Epithelial cell of umbilical artery (primary cell): Measurements from ENCODE around the gene TAP2. TPM values are rescaled to one million over a fixed set of nuclear protein-coding genes. Genes with fewer than 3 reads are reported as not detected.

Experiments used
- total RNA-seq: library from RNA; depleted of rRNA; stranded (reverse); fragments of >200 nt; gene quantifications from 2 replicates; pipeline ENCODE4 v1.2.3, GENCODE V29; 2014

Gene TAP2
- 5.8 and 25.1 TPM in 2 replicates for total RNA-seq

DNA sequence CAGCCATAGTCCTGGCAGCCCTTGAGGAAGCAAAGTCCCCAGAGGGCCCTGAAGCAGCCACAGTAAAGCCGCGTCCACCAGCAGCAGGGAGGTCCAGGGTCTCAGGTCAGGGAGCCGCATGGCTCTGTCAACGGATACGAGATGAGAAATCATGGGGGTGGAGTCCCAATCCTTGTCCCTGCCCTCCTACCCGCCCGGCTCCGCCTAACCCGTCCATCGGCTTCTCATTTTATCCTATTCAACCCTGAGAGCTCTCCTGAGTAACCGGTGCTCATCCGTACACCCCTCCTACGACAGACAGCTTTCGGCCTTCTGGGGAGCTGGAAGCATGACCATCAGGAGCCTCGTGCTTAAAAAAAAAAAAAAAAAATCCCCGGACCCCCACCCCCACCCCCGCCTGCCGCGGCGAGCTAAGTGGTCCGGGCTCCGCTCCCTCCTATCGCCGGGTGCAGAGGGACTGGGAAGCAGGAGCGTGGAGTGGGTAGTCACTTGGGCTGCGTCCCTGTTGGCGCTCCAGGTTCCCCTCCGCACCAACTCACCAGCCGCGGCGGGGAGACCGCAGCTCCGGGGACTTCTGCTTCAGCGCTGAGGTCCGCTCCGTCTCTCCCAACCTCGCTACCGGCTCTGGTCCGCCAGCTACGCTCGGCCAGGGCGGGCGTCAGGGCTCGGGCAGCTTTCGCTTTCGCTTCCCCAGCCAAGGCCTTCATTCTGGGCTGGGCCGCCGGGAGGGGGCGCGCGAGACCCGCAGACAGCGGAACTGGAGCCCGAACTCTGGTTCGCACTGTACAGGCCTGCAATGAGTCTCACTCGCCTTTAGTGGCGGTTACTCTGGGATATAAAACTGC is at the start of gene TAP2:
Gene TAP2, minus strand, starts transcription at position 626 of the 845 bp plus-strand sequence. Its CDS starts 506 bp downstream, at position 120.

DNA sequence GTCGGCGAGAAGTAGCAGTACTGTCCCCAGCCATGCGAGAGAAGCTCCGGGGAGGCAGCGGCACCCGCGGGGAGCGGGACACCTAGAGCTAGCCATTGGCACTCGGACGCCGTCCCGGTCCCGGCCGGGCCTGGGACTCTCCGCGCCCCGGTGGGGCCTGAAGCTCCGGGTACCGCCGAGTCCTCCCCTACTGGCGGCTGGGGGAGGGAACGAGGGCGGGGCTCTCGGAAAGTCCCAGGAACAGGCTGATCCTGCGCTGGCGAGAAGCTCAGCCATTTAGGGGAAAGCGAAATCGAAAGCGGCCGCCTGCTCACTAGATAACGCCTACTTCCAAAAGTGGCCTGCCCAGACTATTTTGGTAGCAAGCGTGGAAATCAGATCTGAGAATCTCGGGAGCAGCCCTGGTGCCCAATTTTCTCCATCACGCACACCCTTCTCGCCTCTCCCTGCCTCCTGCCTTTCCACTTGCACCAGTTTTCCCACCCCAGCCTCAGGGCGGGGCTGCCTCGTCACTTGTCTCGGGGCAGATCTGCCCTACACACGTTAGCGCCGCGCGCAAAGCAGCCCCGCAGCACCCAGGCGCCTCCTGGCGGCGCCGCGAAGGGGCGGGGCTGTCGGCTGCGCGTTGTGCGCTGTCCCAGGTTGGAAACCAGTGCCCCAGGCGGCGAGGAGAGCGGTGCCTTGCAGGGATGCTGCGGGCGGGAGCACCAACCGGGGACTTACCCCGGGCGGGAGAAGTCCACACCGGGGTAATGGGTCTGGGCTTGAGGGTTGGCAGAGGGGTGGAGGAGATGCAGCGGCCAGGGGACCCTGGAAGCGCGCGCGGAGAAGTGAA is 15.2 kb upstream of the TAP2 start, which contains the start of the genes PSMB9 and TAP1:
Gene PSMB9, plus strand, starts transcription at position 652 of the 835 bp plus-strand sequence. Its CDS starts 38 bp downstream, at position 690.
Gene TAP1, minus strand, starts transcription at position 164 of the 835 bp plus-strand sequence. Its CDS starts 68 bp downstream, at position 96.

DNA sequence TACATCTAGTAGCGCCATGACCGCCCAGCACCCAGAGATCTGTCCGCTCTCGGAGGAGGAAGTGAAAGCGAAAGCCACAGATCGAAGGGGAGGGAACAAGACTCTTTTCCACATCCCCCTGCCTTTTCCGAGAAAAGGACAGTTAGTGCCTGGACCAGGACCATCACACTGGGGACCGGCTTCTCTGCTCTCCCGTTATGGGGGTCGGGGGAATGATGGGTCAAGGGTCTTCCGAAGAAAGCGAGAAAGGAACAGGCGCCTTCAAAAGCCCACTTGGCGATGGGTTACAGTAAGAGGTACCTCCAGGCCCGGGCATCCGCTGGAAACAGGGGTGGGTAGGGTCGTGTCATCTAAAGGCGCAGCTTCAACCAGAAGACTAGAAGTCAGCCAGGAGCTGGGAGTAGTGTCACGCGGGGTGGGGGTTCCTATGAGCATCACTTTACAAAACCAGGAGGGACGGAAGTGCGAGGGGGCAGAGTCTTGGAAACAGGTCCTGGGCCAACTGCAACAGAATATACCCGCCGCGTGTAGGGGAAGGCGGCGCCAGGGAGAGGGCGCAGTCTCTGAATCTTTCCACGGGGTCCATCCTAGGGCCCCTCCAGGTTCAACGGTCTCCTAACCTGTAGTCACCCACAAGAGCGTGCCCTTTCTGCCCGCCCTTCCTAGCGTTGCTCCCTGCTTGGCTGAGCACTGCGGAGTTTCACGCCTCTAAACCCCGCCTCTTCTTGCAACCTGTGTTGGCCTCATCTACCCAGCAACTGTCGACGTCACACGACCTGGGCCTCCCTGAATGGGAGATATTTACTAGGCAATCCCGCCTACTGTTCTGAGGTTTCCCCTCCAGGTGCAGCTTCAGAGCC is 5.7 kb upstream of the TAP2 start, which contains the start of gene PSMB8:
Gene PSMB8, minus strand, starts transcription at position 69 of the 860 bp plus-strand sequence. Its CDS starts 51 bp downstream, at position 18.

DNA sequence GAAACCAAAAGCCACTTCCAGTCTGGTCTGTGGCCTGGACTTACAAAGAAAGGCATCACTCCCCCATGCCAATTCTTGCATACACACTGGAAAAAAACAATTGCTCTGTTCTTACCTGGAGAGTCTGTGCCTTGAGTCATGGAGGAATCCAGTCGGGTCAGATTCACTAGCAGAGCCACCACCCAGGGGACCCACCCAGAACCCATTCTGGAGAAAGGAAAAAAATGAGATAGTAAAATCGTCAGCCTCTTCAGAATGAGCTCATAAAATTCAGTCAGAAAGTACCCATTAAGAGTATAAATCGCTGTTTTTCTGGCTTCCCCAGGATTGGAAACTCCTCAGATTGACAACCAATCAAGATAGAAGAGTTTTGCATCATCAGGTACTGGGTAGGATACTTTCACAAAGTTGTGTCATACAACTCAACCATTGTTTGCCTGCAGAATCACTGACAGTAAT is 21.8 kb downstream of the TAP2 start, which contains the start of gene HLA-DOB:
Gene HLA-DOB, minus strand, starts transcription at position 257 of the 459 bp plus-strand sequence. Its CDS starts 51 bp downstream, at position 206.

Other genes with a start within 250 kb of the TAP2 start
- 0.32 and 2.3 TPM in 2 replicates for gene HLA-DRB1, start 248.9 kb downstream of the TAP2 start, total RNA-seq
- gene HLA-DQA1, start 201.3 kb downstream of the TAP2 start, total RNA-seq = not detected in 2 replicates
- not detected in 2 replicates for gene HLA-DQB1, start 172.1 kb downstream of the TAP2 start, total RNA-seq
- not detected in 2 replicates for gene HLA-DQA2, start 97.3 kb downstream of the TAP2 start, total RNA-seq
- not detected in 2 replicates for gene HLA-DQB2, start 75.2 kb downstream of the TAP2 start, total RNA-seq
- gene HLA-DOB, start 21.7 kb downstream of the TAP2 start, total RNA-seq = not detected in 2 replicates
- 34.1 and 117 TPM in 2 replicates for gene PSMB8, start 5.3 kb upstream of the TAP2 start, total RNA-seq
- gene TAP1, start 15.0 kb upstream of the TAP2 start, total RNA-seq = 26.0 and 112 TPM in 2 replicates
- gene PSMB9, start 15.5 kb upstream of the TAP2 start, total RNA-seq = 8.8 and 89.1 TPM in 2 replicates
- 0.97 and 2.3 TPM in 2 replicates for gene HLA-DMB, start 102.3 kb upstream of the TAP2 start, total RNA-seq
- gene HLA-DMA, start 114.4 kb upstream of the TAP2 start, total RNA-seq = 0.32 and 2.1 TPM in 2 replicates
- 41.9 and 69.0 TPM in 2 replicates for gene BRD2, start 129.9 kb upstream of the TAP2 start, total RNA-seq
- gene HLA-DOA, start 170.9 kb upstream of the TAP2 start, total RNA-seq = under 0.01 TPM in 1 of 2 replicates, not detected in the other
- 0.65 and 3.6 TPM in 2 replicates for gene HLA-DPA1, start 234.9 kb upstream of the TAP2 start, total RNA-seq
- gene HLA-DPB1, start 237.3 kb upstream of the TAP2 start, total RNA-seq = 20.1 and 23.1 TPM in 2 replicates